ENCODE measurements around the gene LMOD3. TPM values are rescaled to one million over a fixed set of nuclear protein-coding genes. Genes with fewer than 3 reads are reported as not detected.

LMOD3 gene
- total RNA-seq, 1 donor from 2014 or later: 0.63 TPM

DNA sequence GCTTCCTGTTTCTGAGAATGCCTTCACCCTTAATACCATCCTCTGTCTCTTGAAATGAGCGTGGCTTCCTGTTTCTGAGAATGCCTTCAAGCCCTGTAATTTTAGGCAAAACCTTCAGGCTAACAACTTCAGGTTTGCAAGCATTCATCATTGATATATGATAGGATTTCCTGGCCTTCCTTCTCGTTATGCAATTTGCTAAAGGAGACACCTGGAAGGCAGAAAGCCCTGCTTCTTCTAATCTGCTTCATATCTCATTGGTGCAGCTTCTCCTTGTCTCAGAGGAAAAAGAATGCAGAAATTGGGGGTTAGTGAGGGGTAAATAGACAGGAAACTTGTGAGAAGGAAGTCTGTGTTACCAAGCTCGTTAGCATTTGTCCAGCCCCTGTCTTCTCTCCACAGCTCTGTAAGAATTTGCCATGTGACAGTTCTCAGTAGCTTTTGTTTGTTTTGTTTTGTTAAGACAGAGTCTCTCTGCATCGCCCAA is 30.3 kb downstream of the LMOD3 start:
- DNase-seq (ENCODE audit: low spot score): no peak

DNA sequence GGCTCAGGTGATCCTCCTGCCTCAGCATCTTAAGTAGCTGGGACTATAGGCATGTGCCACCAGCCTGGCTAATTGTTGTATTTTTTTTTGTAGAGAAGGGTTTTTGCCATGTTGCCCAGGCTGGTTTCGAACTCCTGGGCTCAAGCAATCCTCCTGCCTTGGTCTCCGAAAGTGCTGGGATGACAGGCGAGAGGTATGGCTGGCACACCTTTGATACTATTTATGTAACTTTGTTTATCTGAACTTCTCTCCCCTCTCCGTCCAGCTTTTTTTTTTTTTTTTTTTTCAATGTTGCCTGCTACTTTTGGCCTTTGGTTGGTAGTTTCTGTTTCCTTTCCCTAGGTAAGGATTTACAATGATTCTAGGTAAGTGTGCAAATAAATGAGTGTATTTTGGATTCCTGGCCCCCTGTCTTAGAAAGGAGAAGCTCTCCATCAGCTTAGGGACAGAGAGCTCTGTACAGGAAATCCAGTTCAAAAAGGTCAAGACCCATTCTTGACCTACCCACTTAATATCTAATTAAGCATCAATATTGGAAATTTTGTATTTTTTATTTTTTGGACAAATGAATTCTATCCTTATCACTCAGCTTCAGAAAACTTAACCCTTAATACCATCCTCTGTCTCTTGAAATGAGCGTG is 30.9 kb downstream of the LMOD3 start:
- DNase-seq (ENCODE audit: low spot score): no peak

DNA sequence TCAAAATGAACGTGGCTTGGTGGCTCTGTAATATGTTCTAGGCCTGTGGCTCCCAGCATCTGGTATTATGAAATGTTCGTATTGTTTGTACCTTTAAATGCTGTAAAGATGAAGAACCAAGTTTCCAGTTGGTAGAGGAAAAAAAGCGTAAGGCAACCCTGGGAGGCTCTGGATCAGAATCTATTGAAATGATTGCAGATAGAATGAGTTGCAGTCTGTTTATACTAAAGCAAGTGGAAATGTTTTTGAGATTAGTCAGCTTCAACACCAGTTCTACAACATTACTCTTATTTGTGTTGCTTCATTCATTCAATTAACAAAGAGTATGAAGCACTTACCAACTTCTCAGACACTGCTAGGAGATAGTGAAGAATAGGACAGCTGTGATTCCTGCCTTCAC is 32.4 kb downstream of the LMOD3 start:
- no peak for DNase-seq (ENCODE audit: low spot score)

DNA sequence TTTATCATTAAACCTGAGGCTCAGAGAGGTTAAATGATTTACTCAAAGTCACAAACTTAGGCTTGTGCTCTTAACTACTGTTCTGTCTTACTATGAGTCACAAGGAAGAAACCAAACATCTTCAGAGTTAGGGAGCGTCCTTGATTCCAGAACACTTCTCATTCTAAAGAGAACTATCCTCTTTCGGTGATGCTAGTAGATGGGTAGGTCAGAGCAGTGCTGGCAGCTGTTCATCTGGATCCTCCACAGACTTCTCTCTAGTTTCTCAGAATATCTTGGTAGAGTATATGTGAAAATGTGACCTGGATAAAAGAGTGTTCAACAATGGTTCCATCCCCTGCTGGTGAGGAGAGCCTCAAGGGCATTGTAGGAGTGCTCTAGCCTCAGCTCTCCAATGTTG is 34.3 kb downstream of the LMOD3 start:
- DNase-seq (ENCODE audit: low spot score): no peak

DNA sequence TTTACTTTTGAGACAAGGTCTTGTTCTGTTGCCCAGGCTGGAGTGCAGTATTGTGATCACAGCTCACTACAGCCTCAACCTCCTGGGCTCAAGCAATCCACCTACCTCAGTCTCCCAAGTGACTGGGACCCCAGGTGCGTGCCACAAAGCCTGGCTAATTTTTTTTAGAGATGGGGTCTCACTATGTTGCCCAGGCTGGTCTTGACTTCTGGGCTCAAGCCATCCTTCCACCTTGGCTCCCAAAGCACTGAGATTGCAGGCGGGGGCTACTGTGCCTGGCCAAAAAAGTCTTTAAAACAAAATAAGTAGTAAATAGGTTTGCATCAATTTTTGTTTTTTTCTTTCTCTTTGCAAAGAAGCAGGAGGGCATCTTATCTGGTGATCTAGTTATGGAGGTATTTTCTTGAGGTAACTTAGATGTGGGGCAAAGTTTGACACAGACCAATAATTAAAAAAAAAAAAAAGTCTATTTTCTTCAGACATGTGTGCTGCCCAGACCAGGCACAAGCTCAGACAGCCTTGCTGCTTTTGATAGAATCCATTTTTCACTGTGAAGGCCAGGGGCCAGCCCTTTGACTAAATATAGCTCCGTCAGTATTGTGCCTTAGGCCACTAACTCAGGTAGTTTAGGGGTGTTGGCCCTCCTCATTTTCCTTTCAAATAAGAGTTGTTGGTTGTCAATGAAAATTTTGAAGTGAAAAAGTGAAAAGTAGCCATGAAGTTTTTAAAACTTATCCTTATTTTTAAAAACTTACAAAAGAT is 35.2 kb downstream of the LMOD3 start:
- DNase-seq (ENCODE audit: low spot score): no peak

- peak; percentile 89 for DNase-seq (ENCODE audit: low spot score)
Observed at GRCh38 chr3:69085833-69086722, 36.3 kb downstream of the LMOD3 start.

DNA sequence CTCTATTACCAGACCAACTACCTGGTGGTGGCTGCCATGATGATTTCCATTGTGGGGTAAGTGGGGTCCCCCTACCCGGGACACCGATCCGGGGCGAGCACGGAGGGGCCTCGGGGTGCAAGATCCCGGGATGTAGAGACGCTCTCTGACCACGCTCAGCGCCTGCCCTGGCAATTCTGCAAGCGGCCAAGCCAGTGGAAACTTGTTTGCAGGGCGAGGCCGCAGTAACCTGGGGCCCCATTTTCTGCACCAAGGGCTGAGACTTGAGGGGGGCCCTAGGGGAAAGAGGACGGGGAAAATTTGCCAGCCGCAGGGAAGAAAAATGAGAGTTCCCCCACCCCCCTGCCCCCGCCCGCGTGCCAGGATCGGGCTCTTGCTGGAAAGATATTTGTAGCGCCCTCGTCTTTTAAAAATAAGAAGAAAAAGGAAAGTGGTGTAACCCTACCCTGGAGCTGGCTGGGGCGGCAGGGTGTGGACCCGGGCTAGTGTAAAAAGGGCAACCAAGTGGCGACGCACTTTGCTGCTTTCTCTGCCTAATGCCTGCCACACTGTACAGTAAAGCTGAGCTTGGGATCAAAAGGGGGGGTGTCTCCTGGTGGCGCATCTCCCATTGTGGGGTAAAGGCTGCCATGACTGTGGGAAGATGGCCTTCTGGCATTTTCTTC is 37.1 kb downstream of the LMOD3 start:
- no peak for DNase-seq (ENCODE audit: low spot score)

GRCh38 chr3:69084326-69085167 is 37.8 kb downstream of the LMOD3 start, which contains the start of gene ARL6IP5:
ARL6IP5 (plus strand) TSS chr3:69084937; CDS start chr3:69085048, 111 bp downstream.
- peak; percentile 94 for DNase-seq (ENCODE audit: low spot score)

- DNase-seq (ENCODE audit: low spot score): no peak
Observed at GRCh38 chr3:69082805-69083204, 39.6 kb downstream of the LMOD3 start.

GRCh38 chr3:69082361-69082760 is 40.0 kb downstream of the LMOD3 start:
- no peak for DNase-seq (ENCODE audit: low spot score)

- no peak for DNase-seq (ENCODE audit: low spot score)
Observed at GRCh38 chr3:69081583-69082262, 40.7 kb downstream of the LMOD3 start.

DNA sequence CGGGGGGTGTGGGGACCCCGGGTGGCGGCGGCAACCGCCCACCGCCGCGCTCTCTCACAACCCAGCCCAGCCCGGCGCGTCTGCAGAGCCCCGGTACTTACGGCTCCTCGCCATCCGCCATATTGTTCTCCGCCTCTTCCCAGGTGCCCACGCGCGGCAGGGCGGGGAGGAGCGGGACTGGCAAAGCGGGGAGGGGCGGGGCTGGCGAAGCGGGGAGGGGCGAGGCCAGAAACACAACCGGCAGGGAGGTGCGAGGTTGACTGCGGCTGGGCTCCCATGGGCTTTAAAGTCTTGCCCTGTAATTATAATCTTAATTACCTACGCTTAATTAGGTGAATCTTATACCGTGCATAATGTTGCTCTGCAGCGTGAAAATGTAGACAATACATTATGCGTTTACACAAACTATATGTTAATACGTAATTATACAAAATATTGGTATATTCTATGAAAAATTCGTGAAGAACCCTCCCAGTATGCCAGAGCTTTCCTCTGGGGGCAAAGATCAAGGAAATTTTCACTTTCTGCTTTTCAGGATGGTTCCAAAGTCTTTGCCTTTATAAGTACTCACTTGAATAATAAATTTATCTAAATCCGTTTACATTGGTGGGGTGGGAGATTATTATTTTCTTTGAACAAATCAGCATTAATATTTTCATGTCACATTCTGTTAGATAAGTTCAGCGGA is 42.0 kb downstream of the LMOD3 start, which contains the start of gene UBA3:
UBA3 (minus strand) TSS at position 133 of the 688 bp plus-strand sequence; CDS start at position 121, 12 bp downstream.
- peak; percentile 91 for DNase-seq (ENCODE audit: low spot score)

GRCh38 chr3:69079269-69080159 is 42.9 kb downstream of the LMOD3 start:
- no peak for DNase-seq (ENCODE audit: low spot score)

- no peak for DNase-seq (ENCODE audit: low spot score)
Observed at GRCh38 chr3:69072928-69073327, 49.5 kb downstream of the LMOD3 start.

DNA sequence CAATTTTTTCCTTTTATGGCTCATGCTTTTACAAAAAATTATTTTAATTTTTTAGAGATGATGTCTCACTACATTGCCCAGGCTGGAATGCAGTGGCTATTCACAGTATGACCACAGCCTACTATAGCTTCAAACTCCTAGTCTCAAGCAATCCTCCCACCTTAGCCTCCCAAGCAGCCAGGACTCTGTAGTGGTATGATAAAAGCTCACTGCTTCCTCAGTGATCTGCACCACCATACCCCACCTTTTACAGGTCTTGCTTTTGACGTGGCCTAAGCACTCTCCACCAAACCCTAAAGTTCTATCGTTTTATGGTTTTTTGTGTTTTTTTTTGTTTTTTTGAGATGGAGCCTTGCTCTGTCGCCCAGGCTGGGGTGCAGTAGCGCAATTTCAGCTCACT is 56.3 kb downstream of the LMOD3 start:
- DNase-seq (ENCODE audit: low spot score): no peak

DNA sequence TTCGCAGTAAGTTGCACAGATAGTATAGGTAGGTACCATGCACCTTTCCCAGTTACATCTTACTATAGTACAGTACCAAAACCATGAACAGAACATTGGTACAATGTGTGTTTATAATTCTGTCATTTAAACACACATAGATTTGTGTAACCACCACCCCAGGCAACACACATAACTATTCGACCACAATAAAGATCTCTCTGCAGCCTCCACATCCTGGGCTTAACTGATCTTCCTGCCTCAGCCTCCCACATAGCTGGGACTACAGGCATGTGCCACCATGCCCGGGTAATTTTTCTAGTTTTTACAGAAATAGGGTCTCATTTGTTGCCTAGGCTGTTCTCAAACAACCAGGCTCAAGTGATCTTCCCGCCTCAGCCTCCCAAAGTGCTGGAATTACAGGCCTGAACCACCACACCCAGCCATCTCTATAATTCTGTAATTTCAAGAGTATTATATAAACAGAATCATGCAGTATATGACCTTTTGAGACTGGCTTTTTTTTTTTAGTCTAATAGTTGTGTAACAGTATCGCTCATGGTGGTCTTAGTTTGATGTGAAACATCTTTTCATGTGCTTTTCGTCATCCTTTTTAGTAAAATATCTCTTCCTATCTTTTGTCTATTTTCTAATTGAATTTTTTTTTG is 57.0 kb downstream of the LMOD3 start:
- DNase-seq (ENCODE audit: low spot score): no peak

DNA sequence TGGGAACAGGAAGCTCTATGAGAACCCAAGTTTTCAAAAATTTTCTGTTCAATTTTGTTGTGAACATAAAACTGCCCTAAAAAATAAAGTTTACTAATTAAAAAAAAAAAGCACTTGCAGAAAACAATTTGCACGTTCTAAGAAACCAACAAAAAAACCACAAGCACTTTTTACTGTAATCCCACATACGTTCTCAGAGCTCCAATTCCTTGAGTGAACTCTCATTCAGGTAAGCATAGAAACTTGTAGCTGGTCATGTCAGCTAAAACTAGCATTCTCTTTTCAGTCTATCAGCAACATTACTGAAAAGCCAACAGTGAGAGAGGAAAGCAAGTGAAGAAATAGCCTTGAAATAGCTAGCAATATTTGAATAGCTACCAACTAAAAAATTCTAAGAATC is 58.8 kb downstream of the LMOD3 start:
- no peak for DNase-seq (ENCODE audit: low spot score)

DNA sequence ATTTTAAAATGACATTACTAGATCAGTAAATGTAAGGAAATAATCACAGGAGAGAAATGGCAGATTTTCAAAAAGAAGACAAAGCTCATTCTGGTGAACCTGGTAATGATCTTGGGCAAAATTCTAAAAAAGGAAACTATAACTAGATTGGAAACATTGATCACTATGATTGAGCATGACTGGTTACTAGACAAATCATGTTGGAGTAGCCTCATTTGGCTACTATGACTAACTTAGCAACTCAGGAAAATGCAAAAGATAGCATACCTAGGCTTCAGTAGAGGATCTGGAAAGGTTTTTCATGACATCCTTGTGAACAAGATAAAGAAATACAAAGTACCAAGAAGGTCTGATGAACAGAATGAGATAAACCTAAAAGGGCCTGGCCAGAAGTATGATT is 62.7 kb downstream of the LMOD3 start:
- no peak for DNase-seq (ENCODE audit: low spot score)
